A673 (cell line): Measurements from ENCODE around the gene HEATR1. TPM values are rescaled to one million over a fixed set of nuclear protein-coding genes. Genes with fewer than 3 reads are reported as not detected.

Experiments used
- BruUV-seq: library from RNA; stranded (reverse); fragments of 400-500 nt; replicated peaks from 2 replicates; lab custom pipeline; 2021; lab: Mats Ljungman, UMichigan
- CTCF ChIA-PET: fragments of 300-600 bp; sonication (Branson Sonifier 250); formaldehyde crosslinking; loops from one replicate; lab custom pipeline; 2022; ENCODE audit warnings: antibody characterized with exemption; lab: Charles Lee
- POLR2A ChIA-PET: fragments of 300-600 bp; sonication (Branson Sonifier 250); formaldehyde crosslinking; loops from one replicate; lab custom pipeline; 2022; ENCODE audit warnings: antibody characterized with exemption; ENCODE audit not compliant: low non-redundant PET; lab: Charles Lee
- DNase-seq: peaks from one replicate; pipeline ENCODE4 v3.0.0-alpha.2; 2015; ENCODE audit warnings: low spot score
- H3K27ac ChIP-seq: fragments of 200-600 bp; sonication (generic); 2 replicates; pipeline ENCODE4 v1.5.1; 2016; ENCODE audit warnings: mixed run types, low read depth, mild to moderate bottlenecking, mixed read lengths, antibody characterized with exemption, low read length; ENCODE audit not compliant: poor library complexity, severe bottlenecking
- H3K27me3 ChIP-seq: fragments of 200-600 bp; sonication (generic); replicated peaks from 2 replicates; pipeline ENCODE4 v1.6.1; 2017; ENCODE audit warnings: mixed run types, low read depth, mild to moderate bottlenecking, mixed read lengths, antibody characterized with exemption, low read length; ENCODE audit not compliant: insufficient read depth, poor library complexity
- H3K36me3 ChIP-seq: fragments of 200-600 bp; sonication (generic); 2 replicates; pipeline ENCODE4 v1.6.1; 2016; ENCODE audit warnings: mixed run types, mild to moderate bottlenecking, mixed read lengths, antibody characterized with exemption, low read length; ENCODE audit not compliant: insufficient read depth, poor library complexity, severe bottlenecking
- H3K4me1 ChIP-seq: fragments of 200-600 bp; sonication (generic); 2 replicates; pipeline ENCODE4 v1.6.1; 2017; ENCODE audit warnings: mixed run types, mild to moderate bottlenecking, mixed read lengths, antibody characterized with exemption, low read length; ENCODE audit not compliant: insufficient read depth, poor library complexity, severe bottlenecking
- H3K4me3 ChIP-seq: fragments of 200-600 bp; sonication (generic); 2 replicates; pipeline ENCODE4 v1.5.1; 2016; ENCODE audit warnings: low read depth, mixed run types, mild to moderate bottlenecking, mixed read lengths, low read length; ENCODE audit not compliant: poor library complexity, severe bottlenecking
- H3K9me3 ChIP-seq: fragments of 200-600 bp; sonication (generic); 2 replicates; pipeline ENCODE4 v1.6.1; 2016; ENCODE audit warnings: mixed run types, low read depth, mild to moderate bottlenecking, mixed read lengths, antibody characterized with exemption, low read length; ENCODE audit not compliant: poor library complexity, severe bottlenecking
- CTCF ChIP-seq: fragments of 300-800, 200-600 bp; sonication (generic); conservative IDR thresholded peaks from 2 replicates; pipeline ENCODE4 v1.5.1; 2017; ENCODE audit warnings: low read depth, mild to moderate bottlenecking, antibody characterized with exemption, low read length, moderate library complexity, mixed read lengths
- EZH2 ChIP-seq: fragments of 200-600 bp; sonication (generic); IDR thresholded peaks from 2 replicates; pipeline ENCODE4 v1.6.1; 2017; ENCODE audit warnings: borderline replicate concordance, low read depth, mild to moderate bottlenecking, mixed read lengths, antibody characterized with exemption, low read length; ENCODE audit not compliant: poor library complexity, severe bottlenecking
- intact Hi-C: fragments of 100-400 bp; cut with micrococcal nuclease; formaldehyde crosslinking; loops from one replicate; pipeline ENCODE4 v1.10.0; 2022; ENCODE audit not compliant: unreplicated experiment
- total RNA-seq: library from RNA; stranded (reverse); gene quantifications from 2 replicates; pipeline ENCODE4 v1.2.3, GENCODE V29; 2021

Gene HEATR1
- total RNA-seq, 1 experiment from 2014 or later, result 59.7 TPM

DNA sequence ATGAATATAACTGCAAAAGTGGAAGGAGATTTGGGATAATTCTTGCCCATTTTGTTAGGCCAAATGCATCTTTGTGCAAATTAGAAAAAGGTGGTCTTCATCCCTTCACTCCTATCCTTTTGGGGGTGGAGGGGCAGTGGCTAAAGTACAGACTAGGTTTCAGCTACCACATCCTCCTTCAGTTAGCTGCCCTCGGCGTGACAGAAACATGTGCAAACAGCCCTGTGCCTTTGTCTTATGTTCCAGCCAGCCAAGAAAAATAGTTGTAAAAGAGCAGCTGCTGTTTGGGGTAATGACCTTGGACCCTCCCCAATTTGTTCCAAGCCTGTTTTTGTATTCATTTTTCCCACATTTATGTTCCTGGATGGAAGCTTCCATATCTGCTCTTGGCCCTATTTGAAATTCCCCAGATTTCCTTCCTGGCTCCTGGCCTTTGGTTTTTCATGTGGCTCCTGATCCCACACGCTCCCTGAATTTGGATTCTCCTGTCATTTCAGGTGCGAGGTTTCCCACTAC lies 88.8 kb downstream of the HEATR1 start:
- no peaks in the 10 kb centered on the region for H3K36me3 ChIP-seq
- no peak for DNase-seq
- BruUV-seq, result no TSS peak
- ChIA-PET POLR2A (no interaction called here), CTCF (no interaction called here)
- TF ChIP-seq EZH2 (no peak), CTCF (no peak)
- no peaks in the 10 kb centered on the region for H3K4me1 ChIP-seq
- H3K9me3 ChIP-seq, result no peaks in the 10 kb centered on the region
- H3K4me3 ChIP-seq, result no peak overlapping the region
- H3K27ac ChIP-seq, result no peak overlapping the region
- H3K27me3 ChIP-seq, result no peaks in the 10 kb centered on the region
- intact Hi-C loops, result no loop called here

- TF ChIP-seq CTCF (no peak), EZH2 (no peak)
- Histone ChIP-seq H3K27me3 (no peaks in the 10 kb centered on the region), H3K4me1 (no peaks in the 10 kb centered on the region), H3K4me3 (no peak overlapping the region), H3K36me3 (no peaks in the 10 kb centered on the region), H3K9me3 (no peaks in the 10 kb centered on the region), H3K27ac (no peak overlapping the region)
- intact Hi-C loops, result no loop called here
- ChIA-PET POLR2A (no interaction called here), CTCF (no interaction called here)
- DNase-seq, result no peak
- BruUV-seq, result no TSS peak
These were observed 89.4 kb downstream of the HEATR1 start for GRCh38 chr1:236514703-236515442.

GRCh38 chr1:236511735-236512418 lies 92.4 kb downstream of the HEATR1 start:
- no TSS peak for BruUV-seq
- CTCF ChIA-PET, result no interaction called here

More at GRCh38 chr1:236511735-236512418, 92.4 kb downstream of the HEATR1 start:
- no peak overlapping the region for H3K4me3 ChIP-seq
- POLR2A ChIA-PET, result no interaction called here
- H3K27ac ChIP-seq, result no peak overlapping the region
- no peaks in the 10 kb centered on the region for H3K27me3 ChIP-seq
- H3K9me3 ChIP-seq, result no peaks in the 10 kb centered on the region
- intact Hi-C loops, result no loop called here
- no peaks in the 10 kb centered on the region for H3K36me3 ChIP-seq
- no peak for TF ChIP-seq EZH2
- no peak for TF ChIP-seq CTCF
- DNase-seq, result no peak
- peaks cover 6% of the 10 kb centered on the region for H3K4me1 ChIP-seq
